HG02763 (cell line): ENCODE measurements around the gene HDAC5.
"Not testable (repeated sequence)": the region's sequence is repeated elsewhere in the genome, so short reads cannot be mapped to it uniquely, and the experiment has no call there.

Experiments used
- ATAC-seq: cut with Tn5 transposase; IDR thresholded peaks from one replicate; pipeline ENCODE4 v1.9.1; 2021; ENCODE audit warnings: mild to moderate bottlenecking, moderate library complexity; ENCODE audit not compliant: unreplicated experiment

Gene HDAC5

DNA sequence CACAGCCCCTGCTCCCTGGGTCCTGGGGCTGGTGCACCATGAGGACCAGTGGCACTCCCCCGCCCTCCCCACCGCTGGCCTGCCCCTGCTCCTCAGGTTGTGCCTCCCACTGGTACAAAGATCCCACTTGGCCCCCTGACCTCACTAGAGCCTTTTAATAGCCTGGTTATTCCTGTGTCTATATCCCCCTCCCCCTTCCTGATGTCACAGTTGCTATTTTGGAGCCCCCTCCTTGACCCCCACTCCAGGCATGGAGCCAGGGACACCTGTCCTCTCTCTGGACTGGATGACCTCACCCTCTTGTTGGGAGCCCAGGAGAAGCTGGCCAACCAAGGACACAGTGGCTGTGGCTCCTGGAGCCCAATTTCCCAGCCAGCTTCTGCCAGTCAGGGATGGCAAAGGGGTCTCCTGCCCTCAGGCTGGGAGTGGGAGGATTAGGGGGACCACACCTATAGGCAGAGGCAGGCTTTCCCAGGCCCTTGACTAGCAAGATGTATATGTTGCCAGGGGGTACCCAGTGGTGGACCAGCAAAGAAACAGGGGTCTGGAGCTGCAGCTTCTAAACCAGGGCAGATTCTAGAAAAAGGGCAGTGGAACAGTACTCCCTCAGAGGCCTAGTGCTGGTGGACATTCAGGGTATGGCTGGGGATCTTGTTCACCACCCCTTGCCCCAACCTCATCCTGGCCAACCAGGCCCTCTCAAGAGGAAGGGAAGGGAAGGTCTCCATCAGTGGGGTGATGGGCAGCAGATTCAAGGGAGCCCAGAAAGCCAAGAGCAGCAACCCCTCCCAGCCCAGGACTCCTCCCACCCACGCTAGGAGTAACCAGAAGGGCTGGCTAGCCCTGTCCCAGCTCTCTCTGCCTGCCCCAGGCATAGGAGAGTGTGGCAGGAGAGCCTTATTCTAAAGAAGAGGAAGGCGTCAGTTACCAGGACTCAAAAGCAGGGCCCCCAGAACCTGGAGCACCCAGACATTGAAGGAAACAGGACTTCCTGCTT lies 10.9 kb downstream of the HDAC5 start:
- no peak for ATAC-seq

DNA sequence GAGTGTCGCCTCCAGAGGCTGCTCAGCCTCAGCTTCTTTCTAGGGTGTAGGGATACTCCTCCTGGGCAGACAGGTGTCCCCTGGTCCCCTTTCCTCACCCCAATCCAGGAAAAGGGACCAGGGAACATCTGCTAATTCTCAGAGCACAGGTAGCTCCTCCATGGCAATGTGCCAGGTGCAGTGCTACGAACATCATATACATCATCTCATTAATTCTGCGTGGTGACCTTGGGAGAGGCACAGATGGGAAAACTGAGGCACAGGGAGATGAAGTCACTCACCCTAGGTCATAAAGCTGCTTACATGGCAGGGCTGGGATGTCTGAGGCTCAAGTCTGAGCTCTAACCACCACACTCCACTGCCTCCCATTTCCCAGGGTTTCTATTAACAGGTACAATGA lies 11.7 kb downstream of the HDAC5 start:
- no peak for ATAC-seq

- no peak for ATAC-seq
Observed at GRCh38 chr17:44110823-44111633, 12.4 kb downstream of the HDAC5 start.

GRCh38 chr17:44110011-44110686 lies 13.3 kb downstream of the HDAC5 start:
- ATAC-seq, result no peak

- ATAC-seq, result no peak
Observed at GRCh38 chr17:44109312-44109630, 14.2 kb downstream of the HDAC5 start.

DNA sequence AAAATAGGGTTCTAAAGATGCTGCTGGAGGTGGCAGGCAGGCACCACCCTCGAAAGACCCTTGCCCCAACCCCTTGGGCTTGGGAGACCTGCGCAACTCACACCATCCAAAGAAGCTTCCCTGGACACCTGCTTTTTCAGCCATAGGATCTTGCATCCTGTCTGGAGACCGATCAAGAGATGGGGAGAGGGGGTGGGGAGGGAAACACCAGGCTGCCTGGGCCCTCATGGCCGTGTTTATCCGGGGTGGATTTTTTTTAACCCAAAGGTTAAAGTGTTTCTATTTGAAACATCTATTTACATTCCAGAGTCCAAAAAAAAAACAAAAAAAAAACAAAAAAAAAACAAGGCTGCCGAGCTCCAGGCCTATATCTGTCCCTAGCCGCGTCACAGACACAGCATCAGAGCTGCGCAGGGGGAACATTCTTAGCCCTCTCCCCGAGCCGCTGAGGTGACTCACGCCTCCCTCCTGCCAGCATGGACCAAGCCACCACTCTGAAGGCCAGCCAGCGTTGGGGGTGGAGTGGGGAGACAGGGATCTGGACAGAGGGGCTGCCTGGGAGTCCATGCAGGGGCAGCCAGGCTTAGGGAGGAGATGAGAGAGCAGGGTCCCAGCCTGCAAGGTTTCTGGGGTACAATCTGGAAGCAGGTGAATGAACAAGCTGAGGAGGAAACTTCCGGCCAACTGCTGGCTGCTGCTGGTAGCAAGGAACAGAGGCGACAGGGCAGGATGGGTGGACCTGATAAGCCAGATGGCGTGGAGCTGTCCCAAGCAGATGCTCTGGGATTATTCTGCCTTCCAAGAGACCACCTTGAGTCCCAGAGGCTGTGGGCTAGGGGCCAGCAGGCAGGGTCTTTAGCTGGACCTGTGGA lies 14.8 kb downstream of the HDAC5 start:
- ATAC-seq, result no peak

DNA sequence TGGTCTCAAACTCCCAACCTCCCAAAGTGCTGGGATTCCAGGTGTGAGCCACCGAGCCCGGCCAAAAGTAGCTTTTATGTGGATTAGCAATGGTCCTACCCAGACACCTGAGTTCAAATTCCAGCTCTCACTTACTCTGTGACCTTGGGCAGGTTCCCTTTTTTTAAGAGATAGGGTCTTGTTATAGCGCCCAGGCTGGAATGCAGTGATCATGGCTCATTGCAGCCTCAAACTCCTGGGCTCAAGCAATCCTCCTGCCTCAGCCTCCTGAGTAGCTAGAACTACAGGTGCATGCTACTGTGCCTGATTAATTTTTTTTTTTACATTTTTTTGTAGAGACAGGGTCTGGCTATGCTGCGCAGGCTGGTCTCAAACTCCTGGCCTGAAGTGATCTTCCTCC lies 16.6 kb downstream of the HDAC5 start:
- no peak for ATAC-seq

- ATAC-seq, result no peak
Observed at GRCh38 chr17:44105941-44106340, 17.5 kb downstream of the HDAC5 start.

DNA sequence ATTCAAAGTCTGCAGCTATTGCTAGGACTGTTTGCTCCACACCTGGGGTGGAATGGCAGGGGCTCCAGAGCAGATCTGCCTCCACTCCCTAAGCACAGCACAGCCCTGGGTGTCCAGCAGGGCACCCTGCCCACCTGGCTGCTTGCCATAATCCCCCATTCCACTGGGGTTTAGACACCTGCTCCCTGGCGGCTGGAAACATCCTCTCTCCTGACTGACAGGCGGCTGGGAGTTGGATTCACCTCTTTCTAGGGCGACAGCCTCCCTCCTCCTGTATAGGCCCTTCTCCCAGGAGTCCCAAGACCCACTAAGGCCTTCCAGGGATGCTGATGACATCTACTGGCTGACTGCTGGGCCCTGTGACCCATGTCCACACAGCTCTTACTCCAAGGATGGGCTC lies 18.0 kb downstream of the HDAC5 start:
- ATAC-seq, result no peak

- no peak for ATAC-seq
Observed at GRCh38 chr17:44102849-44103622, 20.4 kb downstream of the HDAC5 start.

DNA sequence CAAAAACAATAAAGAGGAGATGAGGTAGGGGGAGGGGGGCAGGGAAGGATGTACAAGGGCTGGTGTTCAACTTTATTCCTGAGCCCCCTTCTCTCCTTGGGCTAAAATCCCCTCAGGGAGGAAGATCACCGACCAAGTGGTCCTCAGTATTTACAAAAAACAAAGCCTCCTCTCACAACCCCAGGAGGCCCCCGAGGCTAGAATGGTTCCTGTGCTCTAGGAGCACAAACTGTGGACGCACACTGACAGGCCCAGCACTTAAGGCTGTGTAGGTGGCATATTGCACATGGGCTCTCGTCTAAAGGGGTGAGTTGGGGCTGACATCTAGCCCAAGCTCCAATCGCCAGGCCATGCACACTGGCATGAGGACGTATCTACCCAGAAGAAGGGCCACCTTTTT lies 21.6 kb downstream of the HDAC5 start:
- ATAC-seq, result not testable (repeated sequence)

- ATAC-seq, result no peak
Observed at GRCh38 chr17:44097110-44097958, 26.1 kb downstream of the HDAC5 start.

DNA sequence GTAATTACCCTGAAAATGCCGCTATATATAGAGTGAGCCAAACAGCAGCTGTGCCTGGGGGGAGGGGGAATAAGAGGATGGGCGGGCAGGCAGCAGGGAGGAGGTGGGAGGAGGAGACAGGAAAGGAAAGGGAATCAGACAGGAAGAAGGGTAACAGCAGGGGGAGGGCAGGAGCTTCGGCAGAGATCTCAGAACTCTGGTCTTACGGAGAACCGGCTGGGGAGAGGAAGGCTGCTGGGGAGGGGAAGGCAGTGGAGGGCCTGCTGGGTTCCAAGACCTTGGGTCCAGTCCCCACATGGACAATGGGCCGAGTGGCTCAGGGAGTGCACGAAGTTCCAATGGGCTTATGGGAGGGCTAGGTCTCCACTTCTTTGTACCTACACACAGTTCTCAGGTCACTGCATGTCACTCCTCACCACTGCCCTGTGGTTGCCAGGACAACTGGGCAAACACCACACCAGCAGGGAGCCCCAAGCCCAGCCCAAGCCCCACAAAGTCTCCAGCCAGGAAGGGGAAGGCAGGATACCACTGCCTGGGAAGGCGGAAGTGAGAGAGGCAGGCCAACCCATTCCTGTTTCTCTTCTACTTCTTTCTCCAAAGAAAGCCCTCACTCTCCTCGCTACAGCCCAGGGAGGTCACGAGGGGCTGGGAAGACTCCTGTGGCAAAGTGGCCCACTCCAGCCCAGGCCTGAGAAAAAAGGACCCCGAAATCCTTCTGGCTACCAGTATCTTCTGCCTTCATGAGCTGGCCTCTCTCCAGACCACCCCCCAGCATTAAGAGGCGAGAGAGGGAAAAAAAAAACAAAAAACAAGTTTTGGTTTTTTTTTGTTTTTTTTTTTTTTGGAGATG lies 27.6 kb downstream of the HDAC5 start:
- no peak for ATAC-seq

- no peak for ATAC-seq
Observed at GRCh38 chr17:44095388-44095646, 28.1 kb downstream of the HDAC5 start.

DNA sequence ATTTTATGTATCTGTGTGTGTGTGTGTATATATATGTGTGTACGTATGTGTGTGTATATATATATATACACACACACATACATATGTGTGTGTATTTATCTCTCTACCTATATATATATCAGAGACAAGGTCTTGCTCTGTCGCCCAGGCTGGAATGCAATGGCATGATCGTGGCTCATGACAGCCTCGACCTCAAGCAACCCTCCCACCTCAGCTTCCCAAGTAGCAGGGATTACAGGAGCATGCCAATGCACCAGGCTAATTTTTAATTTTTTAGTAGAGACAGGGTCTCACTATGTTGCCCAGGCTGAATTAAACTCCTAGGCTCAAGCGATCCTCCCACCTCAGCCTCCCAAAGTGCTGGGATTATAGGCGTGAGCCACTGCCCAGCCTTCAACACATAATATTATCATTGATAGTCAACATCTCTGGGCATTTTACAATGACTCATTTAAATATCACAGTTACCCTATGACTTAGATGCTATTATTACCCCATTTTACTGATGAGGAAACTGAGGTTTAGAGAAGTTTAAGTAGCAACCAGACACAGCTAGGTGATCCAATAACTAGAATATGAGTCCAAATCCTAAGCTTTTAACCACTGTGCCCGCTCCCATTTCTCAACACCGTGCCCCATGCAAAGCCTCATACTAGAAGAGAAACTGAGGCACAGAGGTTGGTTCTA lies 28.6 kb downstream of the HDAC5 start:
- no peak for ATAC-seq

GRCh38 chr17:44093231-44093900 lies 30.1 kb downstream of the HDAC5 start:
- ATAC-seq, result no peak

DNA sequence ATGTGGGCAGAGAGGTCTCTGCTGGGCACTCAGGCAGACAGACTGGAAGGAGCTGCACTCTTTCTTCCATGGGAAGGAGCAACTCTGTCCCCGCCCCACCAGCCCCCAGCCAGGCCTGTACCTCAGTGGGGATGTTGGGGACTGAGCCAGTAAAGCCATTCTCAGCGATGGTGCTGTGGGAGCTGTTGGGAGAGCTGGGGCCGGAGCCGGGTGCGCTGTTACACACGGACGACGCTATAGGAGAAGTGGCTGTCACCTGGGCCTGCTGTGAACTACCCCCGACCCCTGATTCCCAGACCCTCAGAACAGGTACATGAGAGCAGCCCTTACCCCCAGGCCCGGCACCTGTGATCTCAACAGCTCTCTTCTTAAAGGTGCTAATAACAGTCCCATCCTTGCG lies 31.4 kb downstream of the HDAC5 start:
- no peak for ATAC-seq
